SH-SY5Y (cell line): ENCODE data around the gene RETSAT.

ENCODE experiments used
- GATA2 ChIP-seq: IDR thresholded peaks from 2 replicates; pipeline ENCODE4 v1.6.1; 2011; ENCODE audit warnings: mild to moderate bottlenecking, low read depth, low read length
- GATA3 ChIP-seq: IDR thresholded peaks from 2 replicates; pipeline ENCODE4 v1.6.1; 2011; ENCODE audit warnings: low read depth, mild to moderate bottlenecking, low read length, moderate library complexity

The RETSAT gene

GRCh38 chr2:85390941-85391669 lies 36.8 kb upstream of the RETSAT start:
- no peak for TF ChIP-seq GATA2
- TF ChIP-seq GATA3 = no peak

DNA sequence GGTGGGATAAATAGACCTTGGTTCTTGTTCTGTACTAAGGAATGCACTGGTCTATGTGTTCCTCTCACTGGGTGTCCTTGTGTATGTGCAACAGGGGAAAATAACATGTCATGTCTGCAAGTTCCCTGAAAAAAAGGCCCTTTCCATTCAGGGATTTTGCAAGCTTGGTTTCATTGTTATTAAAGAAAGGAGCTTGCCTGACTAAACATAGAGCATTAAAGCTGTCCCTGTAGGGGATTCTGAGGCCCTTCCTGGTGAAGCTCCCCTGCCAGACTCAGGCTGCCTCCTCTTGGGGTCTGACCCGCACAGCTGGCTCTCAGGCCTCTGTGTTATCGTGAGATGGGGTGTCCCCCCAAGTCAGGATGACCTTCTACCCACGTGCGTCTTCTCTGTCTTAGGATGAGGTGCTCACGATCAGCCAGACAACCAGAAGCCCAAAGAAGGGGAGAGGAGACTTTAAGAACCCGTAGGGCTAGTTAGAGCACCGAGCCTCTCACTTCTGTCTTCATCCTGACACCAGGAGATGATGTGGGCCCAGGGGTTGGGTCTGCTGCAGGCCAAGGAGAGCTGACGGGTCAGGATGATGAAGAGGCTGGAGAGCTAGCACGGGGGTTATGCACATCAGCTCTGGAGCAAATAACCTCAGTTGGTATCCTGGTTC lies 34.7 kb upstream of the RETSAT start:
- TF ChIP-seq GATA3 (no peak), GATA2 (no peak)

GRCh38 chr2:85387754-85388153 lies 33.4 kb upstream of the RETSAT start:
- TF ChIP-seq GATA2 (no peak), GATA3 (no peak)

- TF ChIP-seq GATA2 (no peak), GATA3 (no peak)
Observed at GRCh38 chr2:85385746-85386145, 31.4 kb upstream of the RETSAT start.

GRCh38 chr2:85383850-85384249 lies 29.5 kb upstream of the RETSAT start:
- TF ChIP-seq GATA2 = no peak
- no peak for TF ChIP-seq GATA3

DNA sequence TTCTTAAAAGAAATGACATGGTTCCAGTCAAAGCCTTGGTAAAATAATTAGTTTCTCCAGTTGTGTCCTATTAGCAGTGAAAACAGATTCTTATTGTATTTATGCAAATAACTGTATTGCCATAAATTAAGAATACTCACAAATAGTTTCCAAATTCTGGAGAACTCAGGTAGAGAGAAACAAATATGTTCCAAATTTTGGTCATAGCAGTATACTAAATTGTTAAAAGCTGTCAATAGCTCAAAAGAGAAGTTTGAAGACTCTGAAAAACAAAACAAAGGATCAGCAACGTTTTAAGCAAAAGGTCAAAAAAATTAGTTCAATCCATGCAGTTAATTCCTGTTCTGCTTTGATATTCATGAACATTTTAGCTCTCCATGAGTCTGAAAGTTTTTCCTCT lies 25.7 kb upstream of the RETSAT start:
- TF ChIP-seq GATA2 (no peak), GATA3 (no peak)

DNA sequence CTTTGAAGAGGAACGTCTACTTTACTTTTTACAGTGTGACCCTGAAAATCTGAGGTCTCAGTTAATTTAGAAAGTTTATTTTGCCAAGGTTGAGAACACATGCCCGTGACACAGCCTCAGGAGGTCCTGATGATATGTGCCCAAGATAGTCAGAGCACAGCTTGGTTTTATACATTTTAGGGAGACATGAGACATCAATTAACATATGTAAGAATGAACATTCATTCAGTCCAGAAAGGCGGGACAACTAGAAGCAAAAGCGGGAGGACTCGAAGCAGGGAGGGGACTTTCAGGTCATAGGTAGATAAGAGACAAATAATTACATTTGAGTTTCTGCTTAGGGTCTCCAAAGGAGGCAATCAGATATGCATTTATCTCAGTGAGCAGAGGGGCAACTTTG lies 23.9 kb upstream of the RETSAT start:
- TF ChIP-seq GATA3 (no peak), GATA2 (no peak)

GRCh38 chr2:85377083-85377482 lies 22.8 kb upstream of the RETSAT start:
- TF ChIP-seq GATA3 (no peak), GATA2 (no peak)

DNA sequence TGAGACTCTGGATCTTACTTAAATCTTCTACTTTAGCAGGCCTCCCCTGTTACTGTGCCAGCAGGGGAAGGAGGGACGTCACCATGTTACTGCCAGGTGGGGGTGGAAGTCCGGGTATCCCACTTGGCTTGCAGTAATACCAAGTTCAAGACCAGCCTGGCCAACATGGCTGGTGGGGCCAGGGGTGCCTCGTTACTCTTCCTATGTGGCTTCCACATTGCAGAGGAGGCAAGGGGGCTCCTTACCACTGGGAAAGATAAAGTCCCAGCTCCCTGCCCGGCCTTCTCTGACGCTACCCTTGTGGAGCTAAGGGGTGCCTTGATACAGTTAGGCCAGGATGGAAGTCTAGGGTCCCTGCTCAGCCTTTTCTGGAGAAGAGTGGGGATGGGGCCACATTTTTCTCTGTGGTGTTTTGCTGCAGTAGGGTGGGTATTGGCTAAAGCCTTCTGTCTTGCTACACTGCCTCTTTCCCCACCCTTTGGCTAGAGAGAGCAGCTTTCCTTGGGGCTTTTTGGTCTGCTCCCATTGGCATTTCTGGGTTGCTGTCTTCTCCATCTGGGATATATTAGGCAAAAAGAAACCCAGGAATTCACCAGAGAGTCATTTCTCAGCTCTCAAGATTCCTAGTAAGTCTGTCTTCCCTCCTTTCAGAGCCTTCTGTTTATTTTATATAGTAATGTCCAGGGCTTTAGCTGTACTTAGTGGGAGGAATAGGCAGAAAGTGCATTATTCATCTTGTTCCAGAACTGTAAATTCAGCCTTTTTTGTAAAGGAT lies 22.1 kb upstream of the RETSAT start:
- no peak for TF ChIP-seq GATA3

DNA sequence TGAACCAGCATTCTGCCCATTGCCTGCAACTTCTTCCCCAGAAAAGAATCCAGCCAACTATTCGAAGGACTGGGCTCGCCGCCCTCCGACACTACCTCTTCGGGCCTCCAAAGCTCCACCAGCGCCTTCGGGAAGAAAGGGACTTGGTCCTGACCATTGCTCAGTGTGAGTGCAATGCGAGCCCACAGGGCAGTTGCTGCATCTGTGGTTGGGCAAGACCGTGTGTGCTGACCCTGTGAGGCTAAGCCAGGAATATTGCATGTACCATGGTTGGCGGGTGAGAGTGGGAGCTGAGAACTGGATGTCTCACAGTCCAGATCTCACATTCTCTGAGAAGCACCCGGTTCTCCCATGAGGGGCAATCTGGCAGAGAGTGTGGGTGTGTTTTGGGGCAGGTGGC lies 16.7 kb upstream of the RETSAT start:
- TF ChIP-seq GATA3 (no peak), GATA2 (no peak)

DNA sequence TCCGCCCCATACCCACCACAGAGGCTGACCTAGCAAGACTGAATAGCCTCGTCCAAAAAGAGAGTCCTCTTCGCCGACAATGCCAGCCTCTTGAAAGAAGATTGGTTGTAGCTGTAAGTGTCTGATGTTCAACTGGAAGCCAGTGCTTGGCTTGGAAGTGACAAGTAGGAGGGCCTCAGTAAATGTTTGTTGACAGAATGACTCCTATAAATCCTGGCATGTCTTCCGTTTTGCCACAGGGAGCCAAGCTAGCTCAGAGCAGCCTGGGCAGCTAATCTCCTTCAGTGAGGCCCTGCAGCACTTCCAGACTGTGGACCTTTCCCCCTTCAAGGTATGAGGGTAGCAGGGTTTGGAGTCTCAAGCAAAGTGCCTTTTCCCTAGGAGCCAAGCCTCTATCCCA lies 15.2 kb upstream of the RETSAT start:
- TF ChIP-seq GATA3 (no peak), GATA2 (no peak)

- TF ChIP-seq GATA3 (no peak), GATA2 (no peak)
Observed at GRCh38 chr2:85368921-85369320, 14.6 kb upstream of the RETSAT start.

DNA sequence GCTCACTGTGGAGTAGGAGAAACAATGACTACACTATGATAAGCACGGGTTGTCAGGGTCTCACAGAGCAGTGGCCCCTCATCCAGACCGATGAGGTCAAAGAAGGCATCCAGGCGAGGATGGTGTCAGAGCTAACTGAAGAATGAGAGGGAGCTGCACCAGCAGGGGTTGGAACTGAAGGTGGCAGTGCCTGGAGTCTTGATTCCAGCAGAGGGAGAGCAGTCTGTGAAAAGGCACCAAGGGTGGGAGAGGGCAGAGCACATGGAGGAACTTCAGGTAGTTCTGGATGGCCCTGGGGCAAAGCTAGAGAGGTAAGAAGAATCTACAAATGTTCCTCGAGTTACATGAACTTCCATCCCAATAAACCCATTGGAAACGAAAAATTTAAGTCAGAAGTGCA lies 12.9 kb upstream of the RETSAT start:
- no peak for TF ChIP-seq GATA3
- TF ChIP-seq GATA2 = no peak

DNA sequence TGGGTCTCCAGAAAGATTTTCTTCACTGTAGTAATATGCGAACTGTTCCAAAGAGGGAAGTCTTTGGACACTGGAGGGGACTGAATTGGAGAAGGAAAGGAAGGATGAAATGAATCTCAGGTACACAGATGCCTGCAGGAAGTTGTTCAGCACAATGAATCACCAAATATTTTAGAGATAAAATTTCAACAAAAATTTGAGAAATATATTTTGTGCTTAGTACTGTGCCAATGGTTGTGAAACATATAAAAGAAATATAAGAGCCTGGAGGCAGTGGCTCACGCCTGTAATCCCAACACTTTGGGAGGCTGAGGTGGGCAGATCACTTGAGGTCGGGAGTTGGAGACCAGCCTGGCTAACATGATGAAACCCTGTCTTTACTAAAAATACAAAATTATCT lies 3.4 kb upstream of the RETSAT start:
- TF ChIP-seq GATA2 (no peak), GATA3 (no peak)

DNA sequence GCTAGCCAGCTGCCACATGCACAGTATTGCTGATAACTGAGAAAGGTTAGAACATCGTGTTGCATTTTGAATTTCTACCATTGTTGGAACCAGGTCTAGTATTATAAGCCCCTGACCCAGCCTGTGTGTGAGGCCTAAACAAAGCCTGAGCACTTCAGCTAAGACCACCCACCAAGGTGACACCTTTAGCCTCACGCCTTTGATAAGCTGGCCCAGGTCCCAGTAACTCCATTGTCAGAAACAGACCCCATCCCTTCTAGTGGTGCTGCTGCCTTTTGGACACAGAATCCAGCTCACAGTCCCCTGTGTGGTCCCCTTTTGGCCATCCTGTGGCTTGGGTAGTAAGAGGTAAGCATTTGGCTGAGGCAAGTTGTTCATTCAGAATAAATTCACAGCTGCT lies 1.9 kb upstream of the RETSAT start:
- no peak for TF ChIP-seq GATA3
- no peak for TF ChIP-seq GATA2
